Spleen (tissue), 11 donors: ENCODE results near the gene APOC1. TPM values are rescaled to one million over a fixed set of nuclear protein-coding genes. Genes with fewer than 3 reads are reported as not detected.

Experiments used
- DNase-seq: peaks from one replicate; pipeline ENCODE4 v3.0.0-alpha.2; 2020
- H3K27ac ChIP-seq, 8 donors: fragments of 200-600 bp; sonication (generic) in 7 of 8; 1 replicate in 4 of 8; 2 replicates in 4 of 8; pipeline versions ENCODE4 v1.5.0 to v1.8.0; 2016 to 2021; ENCODE audit warnings: inconsistent platforms in 4 of 8, mild to moderate bottlenecking in 4 of 8, moderate library complexity in 1 of 8
- H3K27me3 ChIP-seq, 7 donors: fragments of 200-600 bp; sonication (generic) in 6 of 7; replicated peaks in 1 of 7; 1 replicate in 4 of 7; 2 replicates in 3 of 7; pipeline versions ENCODE4 v1.5.0 to v1.8.0; 2016 to 2021; ENCODE audit warnings: inconsistent platforms in 3 of 7, mild to moderate bottlenecking in 1 of 7
- H3K36me3 ChIP-seq, 6 donors: fragments of 200-600 bp; sonication (generic) in 5 of 6; 1 replicate in 4 of 6; 2 replicates in 2 of 6; pipeline versions ENCODE4 v1.5.0 to v1.8.0; 2016 to 2021; ENCODE audit warnings: inconsistent platforms in 2 of 6
- H3K4me1 ChIP-seq, 6 donors: fragments of 200-600 bp; sonication (generic) in 5 of 6; 1 replicate in 3 of 6; 2 replicates in 3 of 6; pipeline versions ENCODE4 v1.5.0 to v1.8.0; 2016 to 2021; ENCODE audit warnings: inconsistent platforms in 3 of 6
- H3K4me3 ChIP-seq, 8 donors: fragments of 200-600 bp; sonication (generic) in 7 of 8; 1 replicate in 4 of 8; 2 replicates in 4 of 8; pipeline versions ENCODE4 v1.5.0 to v1.8.0; 2016 to 2021; ENCODE audit warnings: inconsistent platforms in 4 of 8, mild to moderate bottlenecking in 4 of 8, moderate library complexity in 2 of 8
- H3K9me3 ChIP-seq, 8 donors: fragments of 200-600 bp; sonication (generic) in 7 of 8; 1 replicate in 4 of 8; 2 replicates in 4 of 8; pipeline versions ENCODE4 v1.5.0 to v1.8.0; 2016 to 2021; ENCODE audit warnings: inconsistent platforms in 4 of 8
- POLR2A ChIP-seq, 3 donors: fragments of 450-650 bp; IDR thresholded peaks; one replicate each; pipeline ENCODE4 v1.5.1; 2017; ENCODE audit warnings: antibody characterized with exemption in 3 of 3, mild to moderate bottlenecking in 1 of 3
- POLR2AphosphoS5 ChIP-seq, 3 donors: sonication (generic); formaldehyde crosslinking; IDR thresholded peaks; one replicate each; pipeline ENCODE4 v1.5.1; 2017; ENCODE audit warnings: antibody characterized with exemption in 3 of 3
- WGBS, 5 donors: extraction: QIAGEN DNeasy Blood & Tissue Kit in 3 of 5; methylation state at CpG; one replicate each; pipeline versions ENCODE4 v1.1.5 to v1.1.7; 2013 to 2018; 5-methylcytosine and 5-hydroxymethylcytosine counted together
- intact Hi-C: fragments of 100-400 bp; cut with DNase I; formaldehyde crosslinking; loops from one replicate; pipeline ENCODE4 v1.15.0; 2023; ENCODE audit warnings: low total_unique reads
- polyA plus RNA-seq, 3 donors: library from polyadenylated mRNA; stranded (reverse); fragments of 200-250 nt; gene quantifications; one replicate each; pipeline ENCODE4 v1.2.1, GENCODE V29; 2013
- total RNA-seq, 7 donors: library from RNA; depleted of rRNA in 3 of 7; stranded (reverse); fragments of >200 nt in 3 of 7; fragmentation: NEBNext Ultra II Directional in 4 of 7; extraction: Animal tissue kit (Norgen Biotek cat#: 25700) in 4 of 7; gene quantifications; one replicate each; pipeline versions ENCODE4 v1.1.0 to v1.2.1, GENCODE V29; 2016 to 2021
- TF ChIP-seq, protein P1 (sequence below), 11 experiments: fragments of 200-600 bp in 7 of 11; fragments of 450-650 bp in 4 of 11; sonication (generic) in 4 of 11; IDR thresholded peaks in 8 of 11; conservative IDR thresholded peaks in 3 of 11; 1 replicate in 7 of 11; 2 replicates in 4 of 11; pipeline versions ENCODE4 v1.4.0 to v1.8.0; 2016 to 2021; ENCODE audit warnings: antibody characterized with exemption in 11 of 11, inconsistent platforms in 4 of 11, mild to moderate bottlenecking in 1 of 11
- donor health status: healthy with polysubstance abuse.
- donor health status: DM: no; HTN: no; CAD: no; lungs with moderate emphysema.
- donor health status: DM: no; HTN: no; CAD: no.
- donor health status: Bipolar disorder and iron deficiency.
- donor health status: healthy.
- donor health status: DM: no; HTN: no; CAD: no.
- donor health status: DM: yes; HTN: yes; CAD: no.

Gene APOC1
- total and polyA plus RNA-seq, 10 donors = 90.0 to 465 (median 198) TPM

DNA sequence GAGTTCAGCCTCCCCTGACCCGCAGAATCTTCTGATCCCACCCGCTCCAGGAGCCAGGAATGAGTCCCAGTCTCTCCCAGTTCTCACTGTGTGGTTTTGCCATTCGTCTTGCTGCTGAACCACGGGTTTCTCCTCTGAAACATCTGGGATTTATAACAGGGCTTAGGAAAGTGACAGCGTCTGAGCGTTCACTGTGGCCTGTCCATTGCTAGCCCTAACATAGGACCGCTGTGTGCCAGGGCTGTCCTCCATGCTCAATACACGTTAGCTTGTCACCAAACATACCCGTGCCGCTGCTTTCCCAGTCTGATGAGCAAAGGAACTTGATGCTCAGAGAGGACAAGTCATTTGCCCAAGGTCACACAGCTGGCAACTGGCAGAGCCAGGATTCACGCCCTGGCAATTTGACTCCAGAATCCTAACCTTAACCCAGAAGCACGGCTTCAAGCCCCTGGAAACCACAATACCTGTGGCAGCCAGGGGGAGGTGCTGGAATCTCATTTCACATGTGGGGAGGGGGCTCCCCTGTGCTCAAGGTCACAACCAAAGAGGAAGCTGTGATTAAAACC lies 9.9 kb upstream of the APOC1 start:
- intact Hi-C loops = loop anchor here (2.0 kb wide), 1 partner anchor 46 kb away; no protein-coding TSS in a partner anchor
- H3K27me3 ChIP-seq = peaks cover 0 to 34% (median 23%) of the 10 kb centered on the region in 7 donors
- H3K27ac ChIP-seq = peak overlapping the region in 2 of 8 donors; percentile 16 to 52
- H3K36me3 ChIP-seq = peaks cover 0 to 46% (median 37%) of the 10 kb centered on the region in 6 donors
- WGBS, 5 donors = 62 to 82% (median 72%) methylated on average over 8 to 12 of the region's 12 CpGs
- no peaks in the 10 kb centered on the region for H3K9me3 ChIP-seq
- H3K4me3 ChIP-seq = peak overlapping the region in 1 of 8 donors; percentile 44
- TF ChIP-seq POLR2AphosphoS5 (IDR thresholded peaks at IDR 0.05) (peak in 1 of 3 donors; percentile 36), POLR2A (IDR thresholded peaks at IDR 0.05) (no peak)
- TF ChIP-seq, protein P1, sequence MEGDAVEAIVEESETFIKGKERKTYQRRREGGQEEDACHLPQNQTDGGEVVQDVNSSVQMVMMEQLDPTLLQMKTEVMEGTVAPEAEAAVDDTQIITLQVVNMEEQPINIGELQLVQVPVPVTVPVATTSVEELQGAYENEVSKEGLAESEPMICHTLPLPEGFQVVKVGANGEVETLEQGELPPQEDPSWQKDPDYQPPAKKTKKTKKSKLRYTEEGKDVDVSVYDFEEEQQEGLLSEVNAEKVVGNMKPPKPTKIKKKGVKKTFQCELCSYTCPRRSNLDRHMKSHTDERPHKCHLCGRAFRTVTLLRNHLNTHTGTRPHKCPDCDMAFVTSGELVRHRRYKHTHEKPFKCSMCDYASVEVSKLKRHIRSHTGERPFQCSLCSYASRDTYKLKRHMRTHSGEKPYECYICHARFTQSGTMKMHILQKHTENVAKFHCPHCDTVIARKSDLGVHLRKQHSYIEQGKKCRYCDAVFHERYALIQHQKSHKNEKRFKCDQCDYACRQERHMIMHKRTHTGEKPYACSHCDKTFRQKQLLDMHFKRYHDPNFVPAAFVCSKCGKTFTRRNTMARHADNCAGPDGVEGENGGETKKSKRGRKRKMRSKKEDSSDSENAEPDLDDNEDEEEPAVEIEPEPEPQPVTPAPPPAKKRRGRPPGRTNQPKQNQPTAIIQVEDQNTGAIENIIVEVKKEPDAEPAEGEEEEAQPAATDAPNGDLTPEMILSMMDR (IDR thresholded peaks at IDR 0.05 in 8 of 11, conservative IDR thresholded peaks at IDR 0.05 in 3 of 11) = peak in 1 of 11 experiments; percentile 19
- DNase-seq = no peak
- peaks cover 16 to 40% (median 32%) of the 10 kb centered on the region in 6 donors for H3K4me1 ChIP-seq

DNA sequence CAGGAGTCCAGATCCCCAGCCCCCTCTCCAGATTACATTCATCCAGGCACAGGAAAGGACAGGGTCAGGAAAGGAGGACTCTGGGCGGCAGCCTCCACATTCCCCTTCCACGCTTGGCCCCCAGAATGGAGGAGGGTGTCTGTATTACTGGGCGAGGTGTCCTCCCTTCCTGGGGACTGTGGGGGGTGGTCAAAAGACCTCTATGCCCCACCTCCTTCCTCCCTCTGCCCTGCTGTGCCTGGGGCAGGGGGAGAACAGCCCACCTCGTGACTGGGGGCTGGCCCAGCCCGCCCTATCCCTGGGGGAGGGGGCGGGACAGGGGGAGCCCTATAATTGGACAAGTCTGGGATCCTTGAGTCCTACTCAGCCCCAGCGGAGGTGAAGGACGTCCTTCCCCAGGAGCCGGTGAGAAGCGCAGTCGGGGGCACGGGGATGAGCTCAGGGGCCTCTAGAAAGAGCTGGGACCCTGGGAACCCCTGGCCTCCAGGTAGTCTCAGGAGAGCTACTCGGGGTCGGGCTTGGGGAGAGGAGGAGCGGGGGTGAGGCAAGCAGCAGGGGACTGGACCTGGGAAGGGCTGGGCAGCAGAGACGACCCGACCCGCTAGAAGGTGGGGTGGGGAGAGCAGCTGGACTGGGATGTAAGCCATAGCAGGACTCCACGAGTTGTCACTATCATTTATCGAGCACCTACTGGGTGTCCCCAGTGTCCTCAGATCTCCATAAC lies 8.8 kb upstream of the APOC1 start, which contains the start of gene APOE:
TSS of gene APOE (plus strand) at position 360 of the 724 bp plus-strand sequence. CDS start 829 bp downstream, outside the sequence.
- WGBS, 5 donors = 2 to 8% (median 6%) methylated on average over 18 to 20 of the region's 20 CpGs
- Histone ChIP-seq H3K27ac (peak within 1 kb of the TSS in 3 of 8 donors; percentile 25 to 65 (median 47)), H3K4me1 (peaks cover 16 to 46% (median 32%) of the 10 kb centered on the region in 6 donors), H3K36me3 (peaks cover 0 to 36% (median 28%) of the 10 kb centered on the region in 6 donors), H3K4me3 (peak within 1 kb of the TSS in 7 of 8 donors; percentile 0 to 65 (median 22)), H3K27me3 (peaks cover 0 to 34% (median 23%) of the 10 kb centered on the region in 7 donors), H3K9me3 (no peaks in the 10 kb centered on the region)
- TF ChIP-seq POLR2AphosphoS5 (IDR thresholded peaks at IDR 0.05) (peak; percentile 72 to 77 (median 74)), POLR2A (IDR thresholded peaks at IDR 0.05) (peak in 1 of 3 donors; percentile 15)
- TF ChIP-seq, protein P1 (IDR thresholded peaks at IDR 0.05 in 8 of 11, conservative IDR thresholded peaks at IDR 0.05 in 3 of 11) = no peak
- DNase-seq = no peak
- intact Hi-C loops = loop anchor here (2.0 kb wide), 1 partner anchor 45 kb away; no protein-coding TSS in a partner anchor

DNA sequence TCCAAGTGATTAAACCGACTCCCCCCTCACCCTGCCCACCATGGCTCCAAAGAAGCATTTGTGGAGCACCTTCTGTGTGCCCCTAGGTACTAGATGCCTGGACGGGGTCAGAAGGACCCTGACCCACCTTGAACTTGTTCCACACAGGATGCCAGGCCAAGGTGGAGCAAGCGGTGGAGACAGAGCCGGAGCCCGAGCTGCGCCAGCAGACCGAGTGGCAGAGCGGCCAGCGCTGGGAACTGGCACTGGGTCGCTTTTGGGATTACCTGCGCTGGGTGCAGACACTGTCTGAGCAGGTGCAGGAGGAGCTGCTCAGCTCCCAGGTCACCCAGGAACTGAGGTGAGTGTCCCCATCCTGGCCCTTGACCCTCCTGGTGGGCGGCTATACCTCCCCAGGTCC lies 6.8 kb upstream of the APOC1 start:
- no peak overlapping the region for H3K27ac ChIP-seq
- peaks cover 20 to 66% (median 43%) of the 10 kb centered on the region in 6 donors for H3K4me1 ChIP-seq
- peaks cover 0 to 16% (median 8%) of the 10 kb centered on the region in 6 donors for H3K36me3 ChIP-seq
- intact Hi-C loops = no loop called here
- H3K9me3 ChIP-seq = no peaks in the 10 kb centered on the region
- DNase-seq = no peak
- TF ChIP-seq, protein P1 (IDR thresholded peaks at IDR 0.05 in 8 of 11, conservative IDR thresholded peaks at IDR 0.05 in 3 of 11) = no peak
- TF ChIP-seq POLR2AphosphoS5 (IDR thresholded peaks at IDR 0.05) (no peak), POLR2A (IDR thresholded peaks at IDR 0.05) (no peak)
- H3K27me3 ChIP-seq = peaks cover 0 to 52% (median 23%) of the 10 kb centered on the region in 7 donors
- 72 to 94% (median 89%) methylated on average over 4 to 12 of the region's 12 CpGs for WGBS, 5 donors
- peak overlapping the region in 2 of 8 donors; percentile 44 to 65 for H3K4me3 ChIP-seq
